Upper lobe of left lung (tissue), 6 donors: ENCODE measurements around the gene CCDC149. TPM values are rescaled to one million over a fixed set of nuclear protein-coding genes. Genes with fewer than 3 reads are reported as not detected.
A peak's percentile ranks its signal among the peaks of the same experiment; 100 is the strongest.

ENCODE experiments used
- ATAC-seq, 2 donors: fragments of 200-7000 bp; cut with Tn5 transposase; one replicate each; pipeline ENCODE4 v1.9.1; 2022; ENCODE audit warnings: mild to moderate bottlenecking in 2 of 2, moderate library complexity in 2 of 2; ENCODE audit not compliant: low FRiP score in 2 of 2
- DNase-seq, 2 donors: peaks; one replicate each; pipeline ENCODE4 v3.0.0-alpha.2; 2019 to 2020
- H3K27ac ChIP-seq, 4 donors: fragments of 200-600 bp; sonication (generic); one replicate each; pipeline ENCODE4 v1.5.1; 2016 to 2019
- H3K27me3 ChIP-seq, 4 donors: fragments of 200-600 bp; sonication (generic); one replicate each; pipeline ENCODE4 v1.5.1; 2017 to 2019
- H3K36me3 ChIP-seq, 4 donors: fragments of 200-600 bp; sonication (generic); one replicate each; pipeline ENCODE4 v1.5.1; 2016 to 2019
- H3K4me1 ChIP-seq, 4 donors: fragments of 200-600 bp; sonication (generic); one replicate each; pipeline ENCODE4 v1.5.1; 2018 to 2019
- H3K4me3 ChIP-seq, 4 donors: fragments of 200-600 bp; sonication (generic); one replicate each; pipeline ENCODE4 v1.5.1; 2017 to 2019; ENCODE audit warnings: mild to moderate bottlenecking in 2 of 4, moderate library complexity in 1 of 4
- H3K9me3 ChIP-seq, 4 donors: fragments of 200-600 bp; sonication (generic); one replicate each; pipeline ENCODE4 v1.5.1; 2018 to 2019
- CTCF ChIP-seq, 6 experiments: fragments of 450-650 bp in 4 of 6; fragments of 200-600 bp in 2 of 6; sonication (generic) in 2 of 6; IDR thresholded peaks; one replicate each; pipeline ENCODE4 v1.5.1; 2016 to 2019; ENCODE audit warnings: antibody characterized with exemption in 6 of 6
- EP300 ChIP-seq, 4 donors: sonication (generic); formaldehyde crosslinking; IDR thresholded peaks; one replicate each; pipeline ENCODE4 v1.5.1; 2017; ENCODE audit warnings: antibody characterized with exemption in 4 of 4, control low read depth in 2 of 4
- POLR2A ChIP-seq, 4 donors: fragments of 450-650 bp; IDR thresholded peaks; one replicate each; pipeline ENCODE4 v1.5.1; 2016 to 2017; ENCODE audit warnings: antibody characterized with exemption in 4 of 4, mild to moderate bottlenecking in 2 of 4
- POLR2AphosphoS5 ChIP-seq, 2 donors: sonication (generic); formaldehyde crosslinking; IDR thresholded peaks; one replicate each; pipeline ENCODE4 v1.5.1; 2017; ENCODE audit warnings: antibody characterized with exemption in 2 of 2
- WGBS, 2 donors: methylation state at CpG; one replicate each; pipeline ENCODE4 v1.1.5; 2017 to 2018; 5-methylcytosine and 5-hydroxymethylcytosine counted together
- total RNA-seq, 6 donors: library from RNA; depleted of rRNA in 4 of 6; stranded (reverse); fragments of >200 nt in 4 of 6; gene quantifications; one replicate each; pipeline versions ENCODE4 v1.1.0 to v1.2.1, GENCODE V29; 2016 to 2021
- donor health status: DM: no; HTN: no; CAD: no; lungs with moderate emphysema.
- donor health status: DM: no; HTN: yes; CAD: no; lungs with severe emphysema.

The CCDC149 gene
- total RNA-seq, 6 donors from 2014 or later = 13.4 to 31.3 (median 22.3) TPM

- Histone ChIP-seq H3K9me3 (no peaks in the 10 kb centered on the region), H3K4me3 (no peak overlapping the region), H3K36me3 (peaks cover 0 to 45% (median 9%) of the 10 kb centered on the region in 4 donors), H3K4me1 (peaks cover 0 to 6% (median 0%) of the 10 kb centered on the region in 4 donors), H3K27ac (no peak overlapping the region), H3K27me3 (no peaks in the 10 kb centered on the region)
- TF ChIP-seq POLR2AphosphoS5 (IDR thresholded peaks at IDR 0.05) (no peak), POLR2A (IDR thresholded peaks at IDR 0.05) (no peak), EP300 (IDR thresholded peaks at IDR 0.05) (no peak), CTCF (IDR thresholded peaks at IDR 0.05) (no peak)
- DNase-seq = no peak
- WGBS, 2 donors = 90 to 96% methylated on average over 4 of the region's 4 CpGs
- no peak for ATAC-seq
Observed at GRCh38 chr4:24835696-24836095, 77.1 kb downstream of the CCDC149 start.

- ATAC-seq (no peak), DNase-seq (no peak)
- Histone ChIP-seq H3K9me3 (no peaks in the 10 kb centered on the region), H3K36me3 (peaks cover 0 to 56% (median 10%) of the 10 kb centered on the region in 4 donors), H3K27ac (no peak overlapping the region), H3K4me3 (no peak overlapping the region), H3K4me1 (no peaks in the 10 kb centered on the region), H3K27me3 (no peaks in the 10 kb centered on the region)
- WGBS, 2 donors = 91 to 97% methylated on average over 3 of the region's 3 CpGs
- TF ChIP-seq CTCF (IDR thresholded peaks at IDR 0.05) (no peak), POLR2A (IDR thresholded peaks at IDR 0.05) (no peak), EP300 (IDR thresholded peaks at IDR 0.05) (no peak), POLR2AphosphoS5 (IDR thresholded peaks at IDR 0.05) (no peak)
Observed at GRCh38 chr4:24831637-24832036, 81.2 kb downstream of the CCDC149 start.

- WGBS, 2 donors = 62 to 80% methylated on average over 7 of the region's 7 CpGs
- peak in 1 of 2 donors; percentile 77 for ATAC-seq
Observed at GRCh38 chr4:24824720-24825119, 88.1 kb downstream of the CCDC149 start.

GRCh38 chr4:24820541-24820940 lies 92.3 kb downstream of the CCDC149 start:
- ATAC-seq (no peak), DNase-seq (no peak)
- no peaks in the 10 kb centered on the region for H3K9me3 ChIP-seq
- TF ChIP-seq POLR2AphosphoS5 (IDR thresholded peaks at IDR 0.05) (no peak), POLR2A (IDR thresholded peaks at IDR 0.05) (no peak), CTCF (IDR thresholded peaks at IDR 0.05) (no peak), EP300 (IDR thresholded peaks at IDR 0.05) (no peak)
- H3K36me3 ChIP-seq = peaks cover 0 to 35% (median 8%) of the 10 kb centered on the region in 4 donors
- no peak overlapping the region for H3K4me3 ChIP-seq
- no peaks in the 10 kb centered on the region for H3K27me3 ChIP-seq
- peaks cover 0 to 8% (median 0%) of the 10 kb centered on the region in 4 donors for H3K4me1 ChIP-seq
- H3K27ac ChIP-seq = no peak overlapping the region

More at GRCh38 chr4:24824720-24825119, 88.1 kb downstream of the CCDC149 start:
- no peaks in the 10 kb centered on the region for H3K9me3 ChIP-seq
- DNase-seq = peak in 1 of 2 donors; percentile 40
- no peaks in the 10 kb centered on the region for H3K27me3 ChIP-seq
- H3K27ac ChIP-seq = no peak overlapping the region
- peaks cover 0 to 23% (median 4%) of the 10 kb centered on the region in 4 donors for H3K36me3 ChIP-seq
- TF ChIP-seq EP300 (IDR thresholded peaks at IDR 0.05) = peak in 1 of 4 donors; percentile 30
- TF ChIP-seq CTCF (IDR thresholded peaks at IDR 0.05) = no peak
- TF ChIP-seq POLR2A (IDR thresholded peaks at IDR 0.05) = no peak
- no peak for TF ChIP-seq POLR2AphosphoS5 (IDR thresholded peaks at IDR 0.05)
- H3K4me1 ChIP-seq = peaks cover 0 to 8% (median 0%) of the 10 kb centered on the region in 4 donors
- H3K4me3 ChIP-seq = no peak overlapping the region

GRCh38 chr4:24816797-24817196 lies 96.0 kb downstream of the CCDC149 start:
- 86 to 91% methylated on average over 17 to 18 of the region's 18 CpGs for WGBS, 2 donors
- no peak for DNase-seq

More at GRCh38 chr4:24816797-24817196, 96.0 kb downstream of the CCDC149 start:
- Histone ChIP-seq H3K4me1 (no peaks in the 10 kb centered on the region), H3K9me3 (no peaks in the 10 kb centered on the region), H3K4me3 (no peak overlapping the region), H3K27me3 (no peaks in the 10 kb centered on the region), H3K27ac (no peak overlapping the region), H3K36me3 (peaks cover 0 to 35% (median 6%) of the 10 kb centered on the region in 4 donors)
- TF ChIP-seq POLR2AphosphoS5 (IDR thresholded peaks at IDR 0.05) (no peak), EP300 (IDR thresholded peaks at IDR 0.05) (no peak), POLR2A (IDR thresholded peaks at IDR 0.05) (no peak), CTCF (IDR thresholded peaks at IDR 0.05) (no peak)
- ATAC-seq = no peak
